Activated gamma-delta T cell treated with Interleukin-2 at 50 U/mL for 16 hours (primary cell): ENCODE measurements around the gene TEX26.

ENCODE experiments used
- DNase-seq: peaks from one replicate; pipeline ENCODE4 v3.0.0-alpha.2; 2020

The TEX26 gene

GRCh38 chr13:30932481-30933353, at the start of gene TEX26:
TEX26 (plus strand) TSS chr13:30932656; CDS start chr13:30932716, 60 bp downstream.
- DNase-seq = no peak

DNA sequence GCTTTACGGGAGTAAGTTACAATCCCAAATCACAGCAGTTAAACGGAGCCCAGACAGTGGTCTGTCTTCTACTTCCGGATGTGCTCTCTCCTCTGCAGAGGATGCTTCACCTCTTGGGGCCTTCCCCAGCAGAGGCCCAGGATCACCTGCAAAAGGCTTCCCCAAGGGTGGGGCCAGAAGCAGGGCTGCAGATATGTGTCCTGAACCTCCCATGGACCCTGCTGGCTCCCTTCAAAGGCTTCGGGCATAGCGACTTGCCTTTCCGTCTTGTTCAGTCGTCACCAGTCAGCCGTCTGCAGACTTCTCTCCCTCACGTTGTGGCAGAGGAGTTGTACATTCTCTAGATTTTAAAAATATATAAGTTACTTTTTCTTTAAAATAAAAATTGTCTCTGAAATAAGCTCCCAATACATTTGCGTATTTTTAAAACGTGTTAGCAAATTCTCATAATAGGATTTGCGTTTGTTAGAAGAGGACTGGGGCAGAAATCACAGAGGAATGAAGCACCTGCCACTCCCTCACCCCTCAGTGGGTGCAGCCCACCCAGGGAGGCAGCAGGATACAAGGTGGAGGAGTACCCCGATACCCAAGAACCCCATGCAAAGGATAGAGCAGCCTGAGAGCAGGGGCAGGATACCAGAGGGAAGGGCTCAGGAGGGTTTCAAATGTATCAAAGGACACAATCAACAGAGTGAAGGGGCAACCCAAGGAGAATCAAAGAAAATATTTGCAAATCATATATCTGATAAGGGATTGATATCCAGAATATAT, 49.3 kb upstream of the TEX26 start:
- no peak for DNase-seq

DNA sequence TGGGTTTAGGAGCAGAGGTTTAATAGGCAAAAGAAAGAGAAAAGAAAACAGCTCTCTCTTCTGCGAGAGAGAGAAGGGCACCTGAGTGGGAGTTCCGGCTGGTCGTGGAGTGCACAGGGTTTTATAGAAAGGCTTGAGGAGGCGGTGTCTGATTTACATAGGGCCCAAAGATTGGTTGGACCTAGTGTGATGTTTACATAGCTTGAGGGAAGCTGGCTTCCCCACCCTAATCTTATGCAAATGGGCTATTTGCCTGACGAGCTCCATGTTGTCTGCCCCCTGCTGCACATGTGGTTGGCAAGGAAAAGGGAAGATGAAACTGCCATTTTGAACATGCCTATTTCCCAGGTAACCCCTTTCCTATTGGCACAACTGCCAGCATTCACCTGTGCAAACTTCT, 47.9 kb upstream of the TEX26 start:
- no peak for DNase-seq

DNA sequence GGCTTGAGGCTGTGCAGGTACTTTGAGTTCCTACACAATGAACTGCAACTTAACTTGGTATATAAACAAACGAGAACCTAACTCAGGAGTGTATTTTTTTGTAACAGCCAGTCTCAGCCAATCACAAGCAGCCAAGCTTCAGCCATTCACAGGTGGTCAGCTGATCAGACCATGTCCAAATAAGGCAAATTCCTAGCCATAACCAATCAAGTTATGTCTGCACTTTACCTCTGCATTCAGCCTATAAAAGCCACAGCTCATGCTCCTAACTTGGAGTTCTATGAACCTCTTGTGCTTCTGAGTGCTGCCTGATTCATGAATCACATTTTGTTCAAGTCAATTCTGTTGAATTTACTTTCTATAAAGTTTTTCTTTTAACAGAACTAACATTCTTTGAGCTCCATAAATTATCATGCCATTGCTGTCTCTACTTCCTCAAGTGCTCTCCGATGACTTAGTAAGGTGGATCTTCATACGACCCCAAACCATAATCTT, 43.2 kb upstream of the TEX26 start:
- DNase-seq = no peak

DNA sequence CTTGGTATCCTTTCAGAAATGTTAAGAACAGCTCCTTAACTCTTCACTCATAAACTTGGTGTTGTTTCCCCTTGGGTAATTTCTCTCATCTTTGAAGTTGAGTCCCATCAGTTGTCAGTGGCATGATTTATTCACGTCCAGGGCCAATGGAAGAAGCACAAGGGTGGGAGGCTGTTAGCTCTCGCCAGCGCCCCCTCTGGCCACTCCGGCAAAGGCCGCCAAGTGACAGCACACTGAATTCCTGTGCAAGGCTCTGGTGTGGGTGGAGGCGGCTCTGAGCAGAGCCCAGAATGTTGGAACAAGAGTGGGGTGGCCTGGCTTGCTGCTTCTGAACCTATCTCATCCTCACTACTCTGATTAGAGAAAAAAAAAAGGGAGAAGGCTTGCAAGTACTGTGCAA, 39.5 kb upstream of the TEX26 start:
- DNase-seq = no peak

GRCh38 chr13:30895773-30896172, 36.7 kb upstream of the TEX26 start:
- DNase-seq = no peak

- DNase-seq = no peak
These were observed 34.4 kb upstream of the TEX26 start for GRCh38 chr13:30898070-30898469.

- DNase-seq = no peak
These were observed 33.7 kb upstream of the TEX26 start for GRCh38 chr13:30898678-30899241.

GRCh38 chr13:30900436-30900835, 32.0 kb upstream of the TEX26 start:
- no peak for DNase-seq

DNA sequence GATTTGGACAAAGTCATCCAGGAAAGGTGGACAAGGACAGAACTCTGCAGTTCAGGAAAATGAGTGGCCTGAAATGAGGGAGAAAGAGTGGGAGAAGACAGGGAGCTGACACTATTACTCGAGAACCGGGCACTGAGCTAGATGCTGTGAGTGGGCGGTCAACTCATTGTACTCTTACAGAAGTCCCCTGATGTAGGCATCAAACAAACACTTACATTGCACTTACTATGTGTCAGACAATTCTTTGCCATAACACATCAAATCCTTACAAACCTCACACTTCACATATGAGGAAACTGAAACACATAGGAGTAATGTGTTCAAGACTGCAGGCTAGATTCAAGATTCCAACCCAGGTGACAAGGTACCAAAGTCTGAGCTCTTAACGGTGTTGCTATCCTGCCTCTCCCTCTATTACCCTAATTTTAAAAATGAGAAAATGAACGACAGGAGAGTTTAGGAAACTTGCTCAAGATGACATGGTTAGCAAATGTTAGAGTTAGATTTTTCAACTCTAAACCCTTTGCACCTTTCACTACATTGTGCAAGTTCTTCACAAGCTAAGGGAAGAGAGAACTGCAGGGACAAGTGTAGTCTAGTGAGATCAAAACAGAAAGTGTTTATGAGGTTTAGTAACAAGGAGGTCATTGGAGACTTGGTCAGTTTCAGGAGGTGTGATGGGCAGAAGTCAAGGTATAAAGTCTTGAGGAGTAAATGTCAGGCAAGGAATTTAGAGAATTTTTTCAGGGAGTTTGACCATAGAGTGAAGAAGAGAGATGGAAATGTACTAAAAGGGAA, 31.3 kb upstream of the TEX26 start:
- DNase-seq = no peak

DNA sequence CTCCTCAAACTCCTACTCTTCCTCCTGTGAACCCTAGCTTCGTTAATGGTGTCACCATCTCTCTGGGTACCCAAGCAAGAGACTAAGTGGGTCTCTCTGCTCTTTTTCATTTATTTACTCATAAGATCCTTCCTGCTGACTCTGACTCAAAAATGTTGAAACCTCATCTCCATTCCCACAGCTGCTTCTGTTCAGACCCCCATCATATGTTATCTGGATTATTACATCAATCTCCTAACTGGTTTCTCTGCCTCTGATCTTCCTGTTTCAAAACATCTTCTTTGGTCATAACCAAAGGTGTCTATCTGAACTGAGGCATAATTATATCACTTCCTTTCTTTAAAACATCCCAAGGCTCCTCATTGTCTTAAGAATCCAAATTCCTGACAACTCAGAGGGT, 28.4 kb upstream of the TEX26 start:
- DNase-seq = no peak

- DNase-seq = no peak
These were observed 26.5 kb upstream of the TEX26 start, which contains the start of gene MEDAG for GRCh38 chr13:30905932-30906383. MEDAG (plus strand) TSS chr13:30906271; CDS start chr13:30906516, 245 bp downstream.

GRCh38 chr13:30906411-30907051, 25.9 kb upstream of the TEX26 start:
- DNase-seq = no peak

DNA sequence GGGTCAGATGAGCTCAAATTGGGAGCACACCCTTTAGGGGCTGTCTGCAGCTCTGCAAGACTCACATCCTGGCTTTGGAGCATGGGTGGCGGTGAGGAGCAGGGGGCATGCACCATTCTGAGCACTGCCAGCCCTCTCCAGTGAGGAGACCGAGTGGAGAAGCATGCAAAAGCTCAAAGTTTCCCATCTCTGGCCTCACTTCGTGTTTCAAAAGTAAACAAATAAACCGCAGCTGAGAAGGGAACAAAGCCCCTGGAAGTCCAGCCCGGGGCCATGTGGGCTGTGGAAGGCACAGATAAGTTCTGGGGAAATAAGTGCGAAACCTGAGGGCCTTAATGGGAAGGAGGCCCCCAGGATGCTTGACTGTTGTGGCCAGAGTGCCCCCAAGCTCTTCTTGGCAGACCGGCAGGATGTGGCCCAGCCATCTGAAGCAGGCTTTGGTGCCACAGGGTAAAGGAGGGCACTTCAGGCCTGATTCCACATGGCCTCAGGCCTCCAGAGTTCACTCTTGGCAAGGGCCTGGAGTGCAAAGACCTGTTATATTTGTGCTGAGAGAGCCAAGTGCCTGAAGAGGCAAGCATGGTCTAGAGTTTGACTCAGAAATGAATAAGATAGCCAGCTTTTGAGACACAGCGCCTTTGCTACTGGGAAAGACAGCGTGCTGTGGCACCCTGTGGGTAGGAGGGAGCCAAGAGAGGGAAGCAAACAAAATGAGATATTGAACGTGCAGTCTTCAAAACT, 25.2 kb upstream of the TEX26 start:
- DNase-seq = no peak

GRCh38 chr13:30908416-30908980, 24.0 kb upstream of the TEX26 start:
- no peak for DNase-seq

DNA sequence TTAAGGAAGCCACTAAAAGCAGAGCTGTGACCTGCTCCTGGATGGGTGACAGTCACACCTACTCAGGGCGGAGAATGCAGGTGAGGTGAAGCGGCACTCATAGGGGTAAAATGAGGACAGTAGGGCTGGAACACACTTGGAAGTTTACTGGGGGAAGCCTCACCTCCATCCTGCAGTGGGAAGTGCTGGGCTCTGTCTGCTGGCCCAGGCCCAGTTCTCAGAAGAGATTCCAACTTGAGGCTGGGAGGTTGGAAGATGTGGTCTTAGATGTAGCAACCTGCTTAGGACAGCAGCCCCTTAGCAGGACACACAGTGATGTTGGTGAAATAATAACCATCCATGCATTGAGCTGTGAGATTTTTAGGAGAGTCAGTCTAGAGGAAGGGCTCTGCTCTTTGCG, 21.8 kb upstream of the TEX26 start:
- no peak for DNase-seq

DNA sequence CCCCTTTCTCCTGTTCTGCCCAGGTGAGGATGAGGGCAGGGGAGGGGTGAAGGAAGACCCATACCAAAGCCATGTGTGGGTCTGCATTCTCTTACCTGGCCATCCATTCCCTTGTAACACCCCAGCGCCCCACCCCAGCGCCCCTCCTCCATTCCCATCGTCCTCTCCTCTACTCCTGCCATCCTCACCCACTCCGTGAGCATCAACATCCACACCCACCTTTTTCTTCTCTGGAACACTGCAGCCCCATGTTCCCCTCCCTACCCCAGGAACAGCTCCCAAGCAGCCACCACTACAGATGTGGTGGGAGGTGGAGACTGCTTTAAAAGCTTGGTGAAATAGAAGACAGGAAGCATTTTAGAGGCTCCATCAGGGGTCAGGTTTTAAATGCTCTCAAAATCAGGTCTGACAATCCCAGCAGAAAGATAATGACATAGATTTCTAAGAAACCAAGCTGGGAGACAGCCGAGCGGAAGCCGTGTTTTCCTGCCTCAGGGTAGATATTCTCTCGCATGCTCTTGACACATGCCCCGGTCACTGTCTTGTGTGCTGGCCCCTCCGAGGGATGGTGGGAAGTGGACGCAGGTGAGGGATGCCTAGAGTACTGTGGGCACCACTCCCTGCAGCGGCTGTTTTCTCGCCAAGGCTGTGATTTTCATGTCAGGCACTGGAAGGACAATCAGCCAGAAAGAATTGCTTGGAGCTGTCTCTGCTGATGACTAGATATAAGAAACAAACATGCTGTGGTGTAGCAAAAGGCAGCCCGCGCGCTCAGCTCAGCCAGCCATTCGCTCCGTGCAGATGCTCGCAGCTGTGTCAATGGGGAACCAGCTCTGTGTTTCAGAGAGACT, 16.5 kb upstream of the TEX26 start:
- no peak for DNase-seq

GRCh38 chr13:30916991-30917390, 15.5 kb upstream of the TEX26 start:
- DNase-seq = no peak

DNA sequence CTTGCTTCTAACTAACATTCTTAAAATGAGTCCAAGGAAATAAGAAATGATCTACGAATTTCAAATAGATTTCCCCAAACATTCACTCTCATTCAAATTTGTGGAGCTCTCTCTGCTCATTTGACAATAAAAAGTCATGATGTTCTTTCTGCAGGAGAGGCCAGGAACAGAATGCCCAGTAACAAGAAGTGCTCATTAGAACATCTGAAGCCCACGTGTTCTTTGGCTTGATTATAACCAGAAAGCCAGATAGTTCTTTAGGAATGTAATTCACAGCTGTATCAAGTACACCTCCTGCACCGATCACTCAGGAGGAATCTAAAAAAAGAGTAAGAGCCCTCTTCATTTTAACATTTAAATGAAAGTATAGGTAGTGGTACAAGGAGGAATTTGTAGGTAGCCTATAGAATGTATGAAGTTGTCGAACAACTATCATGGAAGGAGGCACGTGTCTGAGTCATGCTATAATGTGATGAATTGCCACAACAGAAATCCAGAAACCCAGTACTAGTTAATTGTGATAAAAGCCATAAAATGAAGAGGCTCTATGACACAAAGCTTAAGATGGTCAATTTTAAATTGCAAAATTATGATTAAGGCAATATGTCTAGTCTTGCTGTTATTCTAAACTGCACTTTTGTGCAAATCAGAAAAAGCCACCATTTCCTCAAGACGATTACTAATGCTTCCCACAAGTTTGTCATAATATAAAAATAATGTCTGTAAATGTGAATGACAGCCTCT, 13.6 kb upstream of the TEX26 start:
- no peak for DNase-seq
